AG04450 (cell line): Measurements from ENCODE around the gene CDC42EP3. TPM values are rescaled to one million over a fixed set of nuclear protein-coding genes. Genes with fewer than 3 reads are reported as not detected.

Source experiments
- CTCF ChIA-PET: fragments of 300-600, 350-600 bp; formaldehyde crosslinking; extraction: SDS; loops from one replicate; lab custom pipeline; 2022; ENCODE audit warnings: antibody characterized with exemption, inconsistent platforms; lab: Charles Lee
- POLR2A ChIA-PET: fragments of 350-600 bp; formaldehyde crosslinking; extraction: SDS; loops from one replicate; lab custom pipeline; 2021; ENCODE audit warnings: antibody characterized with exemption, inconsistent platforms; lab: Yijun Ruan, JAX
- DNase-seq: peaks from one replicate; pipeline ENCODE4 v3.0.0-alpha.2; 2011; ENCODE audit warnings: low read depth, low spot score
- H3K27ac ChIP-seq: one replicate; pipeline ENCODE4 v1.5.1; 2012; ENCODE audit warnings: low read depth, low read length, control low read depth
- H3K27me3 ChIP-seq: one replicate; pipeline ENCODE4 v1.6.0; 2012; ENCODE audit warnings: low read length; ENCODE audit not compliant: control insufficient read depth, insufficient read depth
- H3K4me3 ChIP-seq: 2 replicates; pipeline ENCODE4 v1.5.1; 2011; ENCODE audit warnings: mild to moderate bottlenecking, low read depth, low read length, control low read depth
- H3K9me3 ChIP-seq: 2 replicates; pipeline ENCODE4 v1.5.1; 2012; ENCODE audit warnings: low read length; ENCODE audit not compliant: control insufficient read depth, insufficient read depth
- CTCF ChIP-seq: IDR thresholded peaks from 2 replicates; pipeline ENCODE4 v1.5.1; 2011; ENCODE audit warnings: low read depth, low read length, control low read depth, inconsistent platforms
- polyA plus RNA-seq: library from polyadenylated mRNA; depleted of rRNA; stranded (reverse); fragments of >200 nt; gene quantifications from 2 replicates; pipeline ENCODE4 v1.2.3, GENCODE V29; 2011

Gene CDC42EP3
- polyA plus RNA-seq, 1 experiment: 245 TPM

GRCh38 chr2:37639631-37640030 lies 31.8 kb downstream of the CDC42EP3 start:
- ChIA-PET POLR2A (no interaction called here), CTCF (interaction anchor here (3.6 kb wide), 1 partner anchor 193 kb away, joined by 13 read pairs; no protein-coding TSS in a partner anchor)
- TF ChIP-seq CTCF: no peak
- no peaks in the 10 kb centered on the region for H3K9me3 ChIP-seq
- H3K27ac ChIP-seq: no peak overlapping the region
- no peak for DNase-seq
- H3K27me3 ChIP-seq: no peaks in the 10 kb centered on the region
- H3K4me3 ChIP-seq: no peak overlapping the region

- CTCF ChIA-PET: no interaction called here
- no peak for TF ChIP-seq CTCF
- Histone ChIP-seq H3K27ac (no peak overlapping the region), H3K9me3 (no peaks in the 10 kb centered on the region), H3K4me3 (no peak overlapping the region), H3K27me3 (no peaks in the 10 kb centered on the region)
- POLR2A ChIA-PET: no interaction called here
- no peak for DNase-seq
Observed at GRCh38 chr2:37638973-37639372, 32.5 kb downstream of the CDC42EP3 start.

GRCh38 chr2:37637985-37638384 lies 33.5 kb downstream of the CDC42EP3 start:
- Histone ChIP-seq H3K27me3 (no peaks in the 10 kb centered on the region), H3K9me3 (no peaks in the 10 kb centered on the region), H3K27ac (no peak overlapping the region), H3K4me3 (no peak overlapping the region)
- CTCF ChIA-PET: interaction anchor here (2.7 kb wide), 1 partner anchor 239 kb away, joined by 6 read pairs; no protein-coding TSS in a partner anchor
- DNase-seq: no peak
- no peak for TF ChIP-seq CTCF
- POLR2A ChIA-PET: no interaction called here

GRCh38 chr2:37637190-37637860 lies 34.1 kb downstream of the CDC42EP3 start:
- POLR2A ChIA-PET: no interaction called here
- CTCF ChIA-PET: interaction anchor here (1.0 to 2.7 kb wide), 2 partner anchors 240 to 241 kb away, joined by 3 to 6 read pairs; no protein-coding TSS in a partner anchor

More at GRCh38 chr2:37637190-37637860, 34.1 kb downstream of the CDC42EP3 start:
- H3K4me3 ChIP-seq: no peak overlapping the region
- no peak overlapping the region for H3K27ac ChIP-seq
- no peak for DNase-seq
- TF ChIP-seq CTCF: 0 out of 2 replicates have a peak, but pooled peaks have one; percentile 3
- H3K9me3 ChIP-seq: no peaks in the 10 kb centered on the region
- no peaks in the 10 kb centered on the region for H3K27me3 ChIP-seq
